Suprapubic skin (tissue), 4 donors: ENCODE results near the gene PNMA1.

ENCODE experiments used
- EP300 ChIP-seq: sonication (generic); formaldehyde crosslinking; IDR thresholded peaks from one replicate; pipeline ENCODE4 v1.6.1; 2017; ENCODE audit warnings: antibody characterized with exemption
- POLR2A ChIP-seq, 2 donors: fragments of 450-650 bp; IDR thresholded peaks; one replicate each; pipeline ENCODE4 v1.6.1; 2017; ENCODE audit warnings: antibody characterized with exemption in 2 of 2, mild to moderate bottlenecking in 2 of 2, moderate library complexity in 2 of 2
- POLR2AphosphoS5 ChIP-seq, 3 donors: sonication (generic); formaldehyde crosslinking; IDR thresholded peaks; one replicate each; pipeline ENCODE4 v1.6.1; 2017; ENCODE audit warnings: antibody characterized with exemption in 3 of 3
- TF ChIP-seq, protein P1 (sequence below), 2 donors: fragments of 200-600 bp in 1 of 2; fragments of 450-650 bp in 1 of 2; sonication (generic) in 1 of 2; IDR thresholded peaks; one replicate each; pipeline ENCODE4 v1.5.1; 2016 to 2019; ENCODE audit warnings: antibody characterized with exemption in 2 of 2, mild to moderate bottlenecking in 1 of 2, moderate library complexity in 1 of 2

DNA sequence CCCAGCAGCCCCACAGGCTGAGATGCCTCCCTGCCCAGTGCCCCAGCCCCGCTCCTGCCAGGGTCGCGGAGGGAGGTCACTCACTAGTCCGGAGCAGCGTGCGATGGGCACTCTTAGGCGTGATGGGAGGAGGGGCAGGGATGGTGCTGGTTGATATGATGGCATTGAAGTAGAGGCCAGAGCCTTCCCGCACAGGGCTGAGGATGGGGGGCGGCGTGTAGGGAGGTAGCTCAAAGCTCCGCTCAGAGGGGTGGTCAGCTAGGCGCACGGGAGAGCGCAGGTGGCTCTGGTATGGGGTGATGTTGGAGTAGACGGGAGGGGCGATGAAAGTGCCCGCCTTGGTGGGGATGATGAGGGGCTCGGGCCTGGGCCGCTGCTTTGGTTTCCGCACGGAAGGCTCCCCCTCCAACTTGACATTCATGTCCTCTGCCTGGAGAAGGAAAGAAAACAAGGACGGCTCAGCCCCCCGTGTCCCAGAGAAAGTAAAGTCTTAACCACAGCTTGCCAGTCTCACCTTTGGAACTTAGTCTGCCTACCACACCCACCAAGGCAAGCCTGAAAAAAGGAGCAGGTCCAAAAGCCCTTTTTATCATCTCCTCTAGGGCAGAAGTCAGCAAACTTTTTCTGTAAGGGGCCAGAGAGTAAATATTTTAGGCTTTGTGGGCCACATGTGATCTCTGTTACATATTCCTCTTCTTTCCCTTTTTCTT is 15.5 kb upstream of the PNMA1 start:
- TF ChIP-seq, protein P1, sequence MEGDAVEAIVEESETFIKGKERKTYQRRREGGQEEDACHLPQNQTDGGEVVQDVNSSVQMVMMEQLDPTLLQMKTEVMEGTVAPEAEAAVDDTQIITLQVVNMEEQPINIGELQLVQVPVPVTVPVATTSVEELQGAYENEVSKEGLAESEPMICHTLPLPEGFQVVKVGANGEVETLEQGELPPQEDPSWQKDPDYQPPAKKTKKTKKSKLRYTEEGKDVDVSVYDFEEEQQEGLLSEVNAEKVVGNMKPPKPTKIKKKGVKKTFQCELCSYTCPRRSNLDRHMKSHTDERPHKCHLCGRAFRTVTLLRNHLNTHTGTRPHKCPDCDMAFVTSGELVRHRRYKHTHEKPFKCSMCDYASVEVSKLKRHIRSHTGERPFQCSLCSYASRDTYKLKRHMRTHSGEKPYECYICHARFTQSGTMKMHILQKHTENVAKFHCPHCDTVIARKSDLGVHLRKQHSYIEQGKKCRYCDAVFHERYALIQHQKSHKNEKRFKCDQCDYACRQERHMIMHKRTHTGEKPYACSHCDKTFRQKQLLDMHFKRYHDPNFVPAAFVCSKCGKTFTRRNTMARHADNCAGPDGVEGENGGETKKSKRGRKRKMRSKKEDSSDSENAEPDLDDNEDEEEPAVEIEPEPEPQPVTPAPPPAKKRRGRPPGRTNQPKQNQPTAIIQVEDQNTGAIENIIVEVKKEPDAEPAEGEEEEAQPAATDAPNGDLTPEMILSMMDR (IDR thresholded peaks at IDR 0.05): no peak
- TF ChIP-seq POLR2A (IDR thresholded peaks at IDR 0.05) (no peak), EP300 (no peak), POLR2AphosphoS5 (IDR thresholded peaks at IDR 0.05) (no peak)
